Measurements from ENCODE around the gene ATAD2B.

GRCh38 chr2:23904692-23905091 is 22.2 kb downstream of the ATAD2B start:
- no peak for TF ChIP-seq CTCF (IDR thresholded peaks at IDR 0.05; ENCODE audit: low read length)
- TF ChIP-seq EZH2phosphoT487 (IDR thresholded peaks at IDR 0.05; ENCODE audit: low read length): no peak
